K562 (cell line): ENCODE measurements around the gene CCDC184.

Experiments
- CEBPG ChIP-seq, 3 experiments: fragments of 200-800 bp in 1 of 3; sonication (Bioruptor generic) in 1 of 3; sonication (generic) in 1 of 3; formaldehyde crosslinking in 1 of 3; IDR thresholded peaks in 2 of 3; conservative IDR thresholded peaks in 1 of 3; 2 replicates each; pipeline versions ENCODE4 v1.6.1 to v1.8.0; 2016 to 2022; ENCODE audit warnings: missing compliant biosample characterization in 2 of 3, missing genetic modification characterization in 2 of 3, mild to moderate bottlenecking in 1 of 3, missing genetic modification reagents in 1 of 3
- EP300 ChIP-seq: IDR thresholded peaks from 2 replicates; pipeline ENCODE4 v1.6.1; 2012; ENCODE audit warnings: low read length, improper control_type of control experiment
- HNRNPK ChIP-seq: fragments of 200-400 bp; formaldehyde crosslinking; IDR thresholded peaks from one replicate; pipeline ENCODE4 v1.6.1; 2018; ENCODE audit warnings: mild to moderate bottlenecking, low read depth, low read length; ENCODE audit not compliant: poor library complexity, severe bottlenecking
- KDM1A ChIP-seq, 2 experiments: fragments of 450-650 bp; IDR thresholded peaks; 2 replicates each; pipeline ENCODE4 v1.6.1; 2016; ENCODE audit warnings: mild to moderate bottlenecking in 2 of 2
- MCM3 ChIP-seq: fragments of 450-650 bp; IDR thresholded peaks from 2 replicates; pipeline ENCODE4 v1.6.1; 2016
- POLR2A ChIP-seq: fragments of 450-650 bp; conservative IDR thresholded peaks from 2 replicates; pipeline ENCODE4 v1.6.1; 2016
- POLR2AphosphoS5 ChIP-seq: IDR thresholded peaks from 2 replicates; pipeline ENCODE4 v1.6.1; 2011; ENCODE audit warnings: mild to moderate bottlenecking, low read depth, low read length, moderate library complexity; ENCODE audit not compliant: control insufficient read depth, insufficient read depth
- POLR2H ChIP-seq: IDR thresholded peaks from 2 replicates; pipeline ENCODE4 v1.6.1; 2016; ENCODE audit warnings: missing genetic modification characterization, low read depth, mild to moderate bottlenecking, control low read depth, missing compliant biosample characterization, moderate library complexity
- ZNF175 ChIP-seq: fragments of 200-800 bp; sonication (Bioruptor generic); IDR thresholded peaks from 2 replicates; pipeline ENCODE4 v1.6.1; 2016; ENCODE audit warnings: low read depth, mild to moderate bottlenecking, missing genetic modification characterization, missing compliant biosample characterization
- TF ChIP-seq, protein P1 (sequence below), 3 experiments: IDR thresholded peaks in 2 of 3; conservative IDR thresholded peaks in 1 of 3; 2 replicates each; pipeline ENCODE4 v1.5.1; 2011 to 2012; ENCODE audit warnings: low read length in 3 of 3, mild to moderate bottlenecking in 3 of 3, control low read depth in 2 of 3, improper control_type of control experiment in 1 of 3, inconsistent platforms in 1 of 3, low read depth in 1 of 3, mixed read lengths in 1 of 3, moderate library complexity in 1 of 3; ENCODE audit not compliant: insufficient read depth in 2 of 3
- TF ChIP-seq, protein P2 (sequence below): sonication (generic); formaldehyde crosslinking; IDR thresholded peaks from 2 replicates; pipeline ENCODE4 v1.8.0; 2023; ENCODE audit warnings: missing genetic modification reagents, mild to moderate bottlenecking, borderline replicate concordance
- TF ChIP-seq, protein P3 (sequence below), 2 experiments: fragments of 450-650 bp in 1 of 2; sonication (generic) in 1 of 2; formaldehyde crosslinking in 1 of 2; IDR thresholded peaks in 1 of 2; conservative IDR thresholded peaks in 1 of 2; 2 replicates each; pipeline versions ENCODE4 v1.6.1 to v1.8.1; 2016 to 2023; ENCODE audit warnings: mild to moderate bottlenecking in 2 of 2, moderate library complexity in 2 of 2, inconsistent platforms in 1 of 2, missing genetic modification reagents in 1 of 2

DNA sequence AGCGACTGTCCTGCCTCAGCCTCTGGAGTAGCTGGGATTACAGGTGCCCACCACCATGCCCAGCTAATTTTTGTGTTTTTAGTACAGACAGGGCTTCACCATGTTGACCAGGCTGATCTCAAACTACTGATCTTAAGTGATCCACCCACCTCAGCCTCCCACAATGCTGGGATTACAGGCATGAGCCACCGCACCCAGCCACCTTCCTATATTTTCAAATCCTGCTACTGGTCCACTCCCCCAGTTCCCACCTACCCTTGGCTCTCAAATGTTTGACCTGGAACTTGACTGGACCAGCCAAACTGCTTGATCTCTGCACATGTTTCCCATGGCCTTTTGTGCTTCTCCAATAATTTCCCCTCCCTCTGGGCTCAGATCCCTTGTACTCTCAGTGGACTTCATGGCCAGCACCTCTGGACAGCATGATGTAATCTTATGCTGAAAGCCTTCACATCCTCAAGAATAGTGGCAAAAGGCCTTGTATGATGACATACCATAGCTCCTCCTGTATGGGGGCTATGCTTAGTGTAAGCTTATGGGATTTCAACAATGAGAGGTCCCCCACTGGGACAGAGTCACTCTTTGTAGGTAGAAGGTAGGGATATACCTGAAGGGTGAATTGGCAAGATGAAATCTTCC is 2.5 kb upstream of the CCDC184 start:
- TF ChIP-seq POLR2A (no peak), CEBPG (CRISPR knock-in tag; IDR thresholded peaks at IDR 0.05) (peak; percentile 46), CEBPG (tag; conservative IDR thresholded peaks at IDR 0.05 in 1 of 2, IDR thresholded peaks at IDR 0.05 in 1 of 2) (peak in 1 of 2 experiments; percentile 88; a peak in 3 of 4 replicates), HNRNPK (no peak), MCM3 (no peak), KDM1A (IDR thresholded peaks at IDR 0.05) (no peak), ZNF175 (CRISPR knock-in tag) (no peak), POLR2H (no peak), POLR2AphosphoS5 (no peak), EP300 (no peak)
- TF ChIP-seq, protein P1, sequence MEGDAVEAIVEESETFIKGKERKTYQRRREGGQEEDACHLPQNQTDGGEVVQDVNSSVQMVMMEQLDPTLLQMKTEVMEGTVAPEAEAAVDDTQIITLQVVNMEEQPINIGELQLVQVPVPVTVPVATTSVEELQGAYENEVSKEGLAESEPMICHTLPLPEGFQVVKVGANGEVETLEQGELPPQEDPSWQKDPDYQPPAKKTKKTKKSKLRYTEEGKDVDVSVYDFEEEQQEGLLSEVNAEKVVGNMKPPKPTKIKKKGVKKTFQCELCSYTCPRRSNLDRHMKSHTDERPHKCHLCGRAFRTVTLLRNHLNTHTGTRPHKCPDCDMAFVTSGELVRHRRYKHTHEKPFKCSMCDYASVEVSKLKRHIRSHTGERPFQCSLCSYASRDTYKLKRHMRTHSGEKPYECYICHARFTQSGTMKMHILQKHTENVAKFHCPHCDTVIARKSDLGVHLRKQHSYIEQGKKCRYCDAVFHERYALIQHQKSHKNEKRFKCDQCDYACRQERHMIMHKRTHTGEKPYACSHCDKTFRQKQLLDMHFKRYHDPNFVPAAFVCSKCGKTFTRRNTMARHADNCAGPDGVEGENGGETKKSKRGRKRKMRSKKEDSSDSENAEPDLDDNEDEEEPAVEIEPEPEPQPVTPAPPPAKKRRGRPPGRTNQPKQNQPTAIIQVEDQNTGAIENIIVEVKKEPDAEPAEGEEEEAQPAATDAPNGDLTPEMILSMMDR (IDR thresholded peaks at IDR 0.05 in 2 of 3, conservative IDR thresholded peaks at IDR 0.05 in 1 of 3; ENCODE audit: insufficient read depth in 2 of 3, low read depth in 1 of 3, low read length in 3 of 3) = no peak
- TF ChIP-seq, protein P2, sequence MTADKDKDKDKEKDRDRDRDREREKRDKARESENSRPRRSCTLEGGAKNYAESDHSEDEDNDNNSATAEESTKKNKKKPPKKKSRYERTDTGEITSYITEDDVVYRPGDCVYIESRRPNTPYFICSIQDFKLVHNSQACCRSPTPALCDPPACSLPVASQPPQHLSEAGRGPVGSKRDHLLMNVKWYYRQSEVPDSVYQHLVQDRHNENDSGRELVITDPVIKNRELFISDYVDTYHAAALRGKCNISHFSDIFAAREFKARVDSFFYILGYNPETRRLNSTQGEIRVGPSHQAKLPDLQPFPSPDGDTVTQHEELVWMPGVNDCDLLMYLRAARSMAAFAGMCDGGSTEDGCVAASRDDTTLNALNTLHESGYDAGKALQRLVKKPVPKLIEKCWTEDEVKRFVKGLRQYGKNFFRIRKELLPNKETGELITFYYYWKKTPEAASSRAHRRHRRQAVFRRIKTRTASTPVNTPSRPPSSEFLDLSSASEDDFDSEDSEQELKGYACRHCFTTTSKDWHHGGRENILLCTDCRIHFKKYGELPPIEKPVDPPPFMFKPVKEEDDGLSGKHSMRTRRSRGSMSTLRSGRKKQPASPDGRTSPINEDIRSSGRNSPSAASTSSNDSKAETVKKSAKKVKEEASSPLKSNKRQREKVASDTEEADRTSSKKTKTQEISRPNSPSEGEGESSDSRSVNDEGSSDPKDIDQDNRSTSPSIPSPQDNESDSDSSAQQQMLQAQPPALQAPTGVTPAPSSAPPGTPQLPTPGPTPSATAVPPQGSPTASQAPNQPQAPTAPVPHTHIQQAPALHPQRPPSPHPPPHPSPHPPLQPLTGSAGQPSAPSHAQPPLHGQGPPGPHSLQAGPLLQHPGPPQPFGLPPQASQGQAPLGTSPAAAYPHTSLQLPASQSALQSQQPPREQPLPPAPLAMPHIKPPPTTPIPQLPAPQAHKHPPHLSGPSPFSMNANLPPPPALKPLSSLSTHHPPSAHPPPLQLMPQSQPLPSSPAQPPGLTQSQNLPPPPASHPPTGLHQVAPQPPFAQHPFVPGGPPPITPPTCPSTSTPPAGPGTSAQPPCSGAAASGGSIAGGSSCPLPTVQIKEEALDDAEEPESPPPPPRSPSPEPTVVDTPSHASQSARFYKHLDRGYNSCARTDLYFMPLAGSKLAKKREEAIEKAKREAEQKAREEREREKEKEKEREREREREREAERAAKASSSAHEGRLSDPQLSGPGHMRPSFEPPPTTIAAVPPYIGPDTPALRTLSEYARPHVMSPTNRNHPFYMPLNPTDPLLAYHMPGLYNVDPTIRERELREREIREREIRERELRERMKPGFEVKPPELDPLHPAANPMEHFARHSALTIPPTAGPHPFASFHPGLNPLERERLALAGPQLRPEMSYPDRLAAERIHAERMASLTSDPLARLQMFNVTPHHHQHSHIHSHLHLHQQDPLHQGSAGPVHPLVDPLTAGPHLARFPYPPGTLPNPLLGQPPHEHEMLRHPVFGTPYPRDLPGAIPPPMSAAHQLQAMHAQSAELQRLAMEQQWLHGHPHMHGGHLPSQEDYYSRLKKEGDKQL (CRISPR knock-in tag) = no peak
- TF ChIP-seq, protein P3, sequence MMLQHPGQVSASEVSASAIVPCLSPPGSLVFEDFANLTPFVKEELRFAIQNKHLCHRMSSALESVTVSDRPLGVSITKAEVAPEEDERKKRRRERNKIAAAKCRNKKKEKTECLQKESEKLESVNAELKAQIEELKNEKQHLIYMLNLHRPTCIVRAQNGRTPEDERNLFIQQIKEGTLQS (IDR thresholded peaks at IDR 0.05) = peak; percentile 70
- TF ChIP-seq, protein P3 (CRISPR knock-in tag; conservative IDR thresholded peaks at IDR 0.05) = no peak
